K562 (cell line): ENCODE data around the gene FUCA1.
"Not testable (repeated sequence)": the region's sequence is repeated elsewhere in the genome, so short reads cannot be mapped to it uniquely, and the experiment has no call there.

Experiments
- KDM1A ChIP-seq, 2 experiments: fragments of 450-650 bp; IDR thresholded peaks; 2 replicates each; pipeline ENCODE4 v1.6.1; 2016; ENCODE audit warnings: mild to moderate bottlenecking in 2 of 2
- MEF2D ChIP-seq: conservative IDR thresholded peaks from 2 replicates; pipeline ENCODE4 v1.6.1; 2016; ENCODE audit warnings: low read depth, missing genetic modification characterization, missing compliant biosample characterization
- MYNN ChIP-seq, 2 experiments: sonication (generic); formaldehyde crosslinking in 1 of 2; IDR thresholded peaks; 2 replicates each; pipeline versions ENCODE4 v1.5.0 to v1.6.1; 2016 to 2020; ENCODE audit warnings: antibody characterized with exemption in 1 of 2, missing genetic modification reagents in 1 of 2
- NEUROD1 ChIP-seq: fragments of 150-350 bp; IDR thresholded peaks from 2 replicates; pipeline ENCODE4 v1.6.1; 2014; ENCODE audit warnings: borderline replicate concordance, low read length, low read depth; ENCODE audit not compliant: partially characterized antibody
- POLR2A ChIP-seq: fragments of 450-650 bp; conservative IDR thresholded peaks from 2 replicates; pipeline ENCODE4 v1.6.1; 2016
- PRPF4 ChIP-seq: fragments of 200-400 bp; formaldehyde crosslinking; IDR thresholded peaks from one replicate; pipeline ENCODE4 v1.6.1; 2017; ENCODE audit warnings: low read length, low read depth, mild to moderate bottlenecking; ENCODE audit not compliant: insufficient read depth, poor library complexity, severe bottlenecking
- RAD21 ChIP-seq, 2 experiments: fragments of 250-450 bp in 1 of 2; fragments of 450-650 bp in 1 of 2; sonication (Bioruptor Pico) in 1 of 2; formaldehyde crosslinking in 1 of 2; IDR thresholded peaks in 1 of 2; conservative IDR thresholded peaks in 1 of 2; 2 replicates each; pipeline versions ENCODE4 v1.4.0 to v1.8.0; 2020 to 2022; ENCODE audit warnings: mild to moderate bottlenecking in 2 of 2, moderate library complexity in 1 of 2
- RERE ChIP-seq: sonication (generic); formaldehyde crosslinking; IDR thresholded peaks from 2 replicates; pipeline ENCODE4 v1.8.0; 2023; ENCODE audit warnings: missing genetic modification reagents, mild to moderate bottlenecking, borderline replicate concordance
- ZNF274 ChIP-seq: IDR thresholded peaks from 2 replicates; pipeline ENCODE4 v1.6.1; 2011; ENCODE audit warnings: low read depth, mild to moderate bottlenecking, low read length, moderate library complexity, borderline replicate concordance

- TF ChIP-seq KDM1A (IDR thresholded peaks at IDR 0.05); MEF2D (tag); RERE (CRISPR knock-in tag); MYNN (IDR thresholded peaks at IDR 0.05); MYNN (CRISPR knock-in tag; IDR thresholded peaks at IDR 0.05); PRPF4; NEUROD1; POLR2A; RAD21 (CRISPR knock-in tag; conservative IDR thresholded peaks at IDR 0.05 in 1 of 2, IDR thresholded peaks at IDR 0.05 in 1 of 2); ZNF274: not testable (repeated sequence)
Measured at GRCh38 chr1:23851406-23851805, 16.7 kb downstream of the FUCA1 start.
